Stimulated activated memory B cell treated with anti-CD40 and anti-IgM and Interleukin-4, amounts not matched to agents 10 μg/mL and 1 μg/mL and 100 μg/mL, for 72 hours (primary cell): ENCODE measurements around the gene GPATCH2.

ENCODE experiments used
- ATAC-seq: fragments of 150-1000 bp; cut with Tn5 transposase; 2 replicates; pipeline ENCODE4 v1.10.0; 2021
- H3K27ac Mint-ChIP-seq: one replicate; pipeline ENCODE4 v1.8.0; 2022; ENCODE audit warnings: mild to moderate bottlenecking, mixed read lengths
- H3K27me3 Mint-ChIP-seq: one replicate; pipeline ENCODE4 v1.8.0; 2022; ENCODE audit warnings: mixed read lengths
- H3K36me3 Mint-ChIP-seq: one replicate; pipeline ENCODE4 v1.8.0; 2022; ENCODE audit warnings: mixed read lengths
- H3K4me1 Mint-ChIP-seq: one replicate; pipeline ENCODE4 v1.8.0; 2022; ENCODE audit warnings: mixed read lengths
- H3K4me3 Mint-ChIP-seq: one replicate; pipeline ENCODE4 v1.8.0; 2022; ENCODE audit warnings: mild to moderate bottlenecking, moderate library complexity, mixed read lengths
- H3K9me3 Mint-ChIP-seq: one replicate; pipeline ENCODE4 v1.8.0; 2022; ENCODE audit warnings: mixed read lengths

The GPATCH2 gene

GRCh38 chr1:217630711-217631591, at the start of gene GPATCH2, which contains the start of gene SPATA17:
Gene GPATCH2, minus strand, starts transcription at chr1:217631090. Its CDS starts 119 bp downstream, at chr1:217630971.
Gene SPATA17, plus strand, starts transcription at chr1:217631344. Its CDS starts 35 bp downstream, at chr1:217631379.
- Mint-ChIP-seq H3K9me3 (no peaks in the 10 kb centered on the region), H3K4me3 (peak within 1 kb of the TSS; percentile 90), H3K36me3 (no peaks in the 10 kb centered on the region), H3K4me1 (peaks cover 17% of the 10 kb centered on the region), H3K27me3 (no peaks in the 10 kb centered on the region), H3K27ac (peak within 1 kb of the TSS; percentile 98)
- peak; percentile 94 for ATAC-seq

GRCh38 chr1:217674028-217674729, 43.3 kb upstream of the GPATCH2 start:
- H3K27me3 Mint-ChIP-seq: peaks cover 8% of the 10 kb centered on the region
- no peak overlapping the region for H3K27ac Mint-ChIP-seq
- H3K9me3 Mint-ChIP-seq: no peaks in the 10 kb centered on the region
- H3K4me3 Mint-ChIP-seq: no peak overlapping the region
- ATAC-seq: peak; percentile 40
- no peaks in the 10 kb centered on the region for H3K36me3 Mint-ChIP-seq
- H3K4me1 Mint-ChIP-seq: peaks cover 10% of the 10 kb centered on the region

GRCh38 chr1:217673387-217673786, 42.5 kb upstream of the GPATCH2 start:
- peaks cover 8% of the 10 kb centered on the region for H3K27me3 Mint-ChIP-seq
- H3K9me3 Mint-ChIP-seq: no peaks in the 10 kb centered on the region
- ATAC-seq: peak; percentile 27
- H3K27ac Mint-ChIP-seq: no peak overlapping the region
- no peak overlapping the region for H3K4me3 Mint-ChIP-seq
- H3K36me3 Mint-ChIP-seq: no peaks in the 10 kb centered on the region
- H3K4me1 Mint-ChIP-seq: peaks cover 10% of the 10 kb centered on the region

- Mint-ChIP-seq H3K4me3 (no peak overlapping the region), H3K27me3 (no peaks in the 10 kb centered on the region), H3K4me1 (peaks cover 4% of the 10 kb centered on the region), H3K27ac (no peak overlapping the region), H3K9me3 (no peaks in the 10 kb centered on the region), H3K36me3 (no peaks in the 10 kb centered on the region)
- ATAC-seq: no peak
Observed at GRCh38 chr1:217668351-217668940, 37.6 kb upstream of the GPATCH2 start.

GRCh38 chr1:217661407-217661806, 30.5 kb upstream of the GPATCH2 start:
- Mint-ChIP-seq H3K4me3 (no peak overlapping the region), H3K36me3 (no peaks in the 10 kb centered on the region), H3K9me3 (no peaks in the 10 kb centered on the region), H3K27me3 (no peaks in the 10 kb centered on the region), H3K4me1 (no peaks in the 10 kb centered on the region), H3K27ac (no peak overlapping the region)
- ATAC-seq: no peak

GRCh38 chr1:217660353-217661062, 29.6 kb upstream of the GPATCH2 start:
- ATAC-seq: no peak

GRCh38 chr1:217650674-217651073, 19.8 kb upstream of the GPATCH2 start:
- Mint-ChIP-seq H3K36me3 (no peaks in the 10 kb centered on the region), H3K27ac (no peak overlapping the region), H3K27me3 (no peaks in the 10 kb centered on the region), H3K9me3 (no peaks in the 10 kb centered on the region), H3K4me1 (no peaks in the 10 kb centered on the region), H3K4me3 (no peak overlapping the region)
- ATAC-seq: no peak

More at GRCh38 chr1:217660353-217661062, 29.6 kb upstream of the GPATCH2 start:
- Mint-ChIP-seq H3K27me3 (no peaks in the 10 kb centered on the region), H3K4me1 (no peaks in the 10 kb centered on the region), H3K9me3 (no peaks in the 10 kb centered on the region), H3K36me3 (no peaks in the 10 kb centered on the region), H3K27ac (no peak overlapping the region), H3K4me3 (no peak overlapping the region)

- Mint-ChIP-seq H3K4me3 (no peak overlapping the region), H3K4me1 (no peaks in the 10 kb centered on the region), H3K27ac (no peak overlapping the region)
Observed at GRCh38 chr1:217647791-217648190, 16.9 kb upstream of the GPATCH2 start.

GRCh38 chr1:217642455-217642854, 11.6 kb upstream of the GPATCH2 start:
- Mint-ChIP-seq H3K36me3 (no peaks in the 10 kb centered on the region), H3K27ac (no peak overlapping the region), H3K9me3 (no peaks in the 10 kb centered on the region), H3K4me3 (no peak overlapping the region), H3K27me3 (peaks cover 39% of the 10 kb centered on the region), H3K4me1 (no peaks in the 10 kb centered on the region)
- no peak for ATAC-seq

More at GRCh38 chr1:217647791-217648190, 16.9 kb upstream of the GPATCH2 start:
- H3K9me3 Mint-ChIP-seq: no peaks in the 10 kb centered on the region
- no peaks in the 10 kb centered on the region for H3K36me3 Mint-ChIP-seq
- H3K27me3 Mint-ChIP-seq: peaks cover 8% of the 10 kb centered on the region
- ATAC-seq: no peak

- Mint-ChIP-seq H3K27me3 (no peaks in the 10 kb centered on the region), H3K36me3 (peaks cover 6% of the 10 kb centered on the region), H3K4me1 (peaks cover 22% of the 10 kb centered on the region), H3K9me3 (no peaks in the 10 kb centered on the region), H3K27ac (no peak overlapping the region), H3K4me3 (no peak overlapping the region)
- ATAC-seq: no peak
Observed at GRCh38 chr1:217627431-217627830, 3.5 kb downstream of the GPATCH2 start.

GRCh38 chr1:217626321-217626720, 4.6 kb downstream of the GPATCH2 start:
- H3K36me3 Mint-ChIP-seq: peaks cover 6% of the 10 kb centered on the region
- H3K27ac Mint-ChIP-seq: no peak overlapping the region
- H3K4me3 Mint-ChIP-seq: no peak overlapping the region
- H3K4me1 Mint-ChIP-seq: peaks cover 26% of the 10 kb centered on the region
- no peak for ATAC-seq
- H3K9me3 Mint-ChIP-seq: no peaks in the 10 kb centered on the region
- no peaks in the 10 kb centered on the region for H3K27me3 Mint-ChIP-seq

GRCh38 chr1:217622042-217622441, 8.8 kb downstream of the GPATCH2 start:
- no peak for ATAC-seq
- H3K4me3 Mint-ChIP-seq: no peak overlapping the region
- no peaks in the 10 kb centered on the region for H3K27me3 Mint-ChIP-seq
- peaks cover 32% of the 10 kb centered on the region for H3K4me1 Mint-ChIP-seq
- no peak overlapping the region for H3K27ac Mint-ChIP-seq
- peaks cover 37% of the 10 kb centered on the region for H3K36me3 Mint-ChIP-seq
- H3K9me3 Mint-ChIP-seq: no peaks in the 10 kb centered on the region

GRCh38 chr1:217620814-217621213, 10.1 kb downstream of the GPATCH2 start:
- peak overlapping the region; percentile 28 for H3K4me3 Mint-ChIP-seq
- ATAC-seq: peak; percentile 91
- no peaks in the 10 kb centered on the region for H3K27me3 Mint-ChIP-seq
- peak overlapping the region; percentile 46 for H3K27ac Mint-ChIP-seq
- H3K4me1 Mint-ChIP-seq: peaks cover 34% of the 10 kb centered on the region
- no peaks in the 10 kb centered on the region for H3K9me3 Mint-ChIP-seq
- H3K36me3 Mint-ChIP-seq: peaks cover 47% of the 10 kb centered on the region

GRCh38 chr1:217617126-217617525, 13.8 kb downstream of the GPATCH2 start:
- Mint-ChIP-seq H3K27ac (no peak overlapping the region), H3K27me3 (no peaks in the 10 kb centered on the region), H3K36me3 (peaks cover 42% of the 10 kb centered on the region), H3K9me3 (no peaks in the 10 kb centered on the region), H3K4me1 (peaks cover 29% of the 10 kb centered on the region), H3K4me3 (no peak overlapping the region)
- no peak for ATAC-seq
